NCI-H446 (cell line): ENCODE data around the gene PLEKHF1.
"Not testable (repeated sequence)": the region's sequence is repeated elsewhere in the genome, so short reads cannot be mapped to it uniquely, and the experiment has no call there.

ENCODE experiments used
- DNase-seq, 2 experiments: peaks; one replicate each; lab custom pipeline; 2025; lab: John Stamatoyannopoulos, UW

PLEKHF1 gene

DNA sequence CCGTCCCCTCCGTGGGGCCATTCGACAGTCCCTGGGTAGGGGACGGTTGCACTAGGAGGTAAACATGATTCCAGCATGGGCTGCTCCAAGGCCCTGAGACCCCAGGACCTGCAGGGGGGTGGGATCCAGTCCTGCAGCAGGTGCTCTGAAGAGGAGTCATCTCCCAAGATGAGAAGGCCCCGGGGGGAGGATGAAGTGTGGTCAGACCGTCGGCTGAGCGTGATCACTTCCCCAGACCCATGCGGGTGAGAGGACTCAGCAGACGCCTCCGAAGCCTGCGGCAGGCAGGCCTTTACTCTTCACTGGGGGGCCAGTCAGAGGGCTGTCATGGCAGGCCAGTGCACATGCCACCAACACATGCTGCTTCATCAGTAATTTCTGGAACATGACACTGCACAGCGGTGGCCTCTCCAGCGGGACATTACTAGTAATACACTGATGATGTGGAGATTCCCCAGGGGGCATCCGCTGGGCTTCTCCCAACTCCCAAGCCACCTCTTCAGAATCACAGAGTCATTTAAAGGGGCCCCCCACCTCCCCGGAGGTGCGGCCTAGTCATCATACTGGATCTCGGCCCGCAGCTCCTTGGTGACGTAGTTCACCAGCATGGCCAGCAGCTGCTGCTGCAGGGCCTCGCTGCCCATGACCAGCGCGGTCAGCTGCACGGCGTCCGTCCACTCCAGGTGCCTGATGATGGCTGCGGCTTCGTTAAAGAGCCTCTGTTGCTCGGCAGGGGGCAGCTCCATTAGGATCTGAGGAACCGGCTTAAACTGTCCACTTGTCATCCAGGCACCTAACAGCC, 37.1 kb downstream of the PLEKHF1 start:
- no peak for DNase-seq

DNA sequence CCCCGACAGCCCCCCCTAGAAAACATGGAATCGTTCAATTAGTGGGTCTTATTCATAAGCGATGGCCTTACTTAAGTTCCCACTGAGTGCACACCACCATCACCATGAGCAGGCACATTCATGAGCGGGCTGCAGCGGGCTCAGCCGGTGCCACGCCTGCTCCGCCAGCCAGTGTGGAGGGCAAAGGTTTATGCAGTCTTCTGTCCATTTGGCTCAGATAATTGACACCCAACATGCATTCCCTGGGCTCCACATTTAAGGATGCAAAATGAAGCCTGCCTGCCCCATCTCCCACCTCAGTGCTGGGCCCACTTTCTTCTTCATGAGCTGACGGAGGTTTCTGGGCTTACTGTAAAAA, 37.7 kb downstream of the PLEKHF1 start:
- no peak for DNase-seq

GRCh38 chr19:29704562-29705558, 39.6 kb downstream of the PLEKHF1 start:
- DNase-seq = no peak

DNA sequence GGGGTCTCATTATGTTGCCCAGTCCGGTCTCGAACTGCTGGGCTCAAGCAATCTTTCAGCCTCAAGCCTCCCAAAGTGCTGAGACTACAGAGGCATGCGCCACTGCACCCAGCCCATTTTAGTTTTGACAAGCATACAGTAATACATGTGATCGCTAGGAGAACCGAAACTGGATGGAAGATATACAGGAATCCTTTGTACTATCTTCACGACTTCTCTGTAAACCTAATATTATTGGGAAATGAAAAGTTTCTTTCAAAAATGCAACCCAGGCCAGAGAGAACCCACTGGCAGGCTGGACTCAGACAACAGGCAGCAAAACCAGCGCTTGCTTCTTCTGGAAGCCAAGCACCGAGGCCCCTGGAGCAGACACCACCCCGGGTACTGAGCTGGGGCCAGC, 40.4 kb downstream of the PLEKHF1 start:
- no peak for DNase-seq

GRCh38 chr19:29706635-29707034, 41.4 kb downstream of the PLEKHF1 start:
- no peak for DNase-seq

GRCh38 chr19:29708554-29709439, 43.5 kb downstream of the PLEKHF1 start:
- DNase-seq = no peak

DNA sequence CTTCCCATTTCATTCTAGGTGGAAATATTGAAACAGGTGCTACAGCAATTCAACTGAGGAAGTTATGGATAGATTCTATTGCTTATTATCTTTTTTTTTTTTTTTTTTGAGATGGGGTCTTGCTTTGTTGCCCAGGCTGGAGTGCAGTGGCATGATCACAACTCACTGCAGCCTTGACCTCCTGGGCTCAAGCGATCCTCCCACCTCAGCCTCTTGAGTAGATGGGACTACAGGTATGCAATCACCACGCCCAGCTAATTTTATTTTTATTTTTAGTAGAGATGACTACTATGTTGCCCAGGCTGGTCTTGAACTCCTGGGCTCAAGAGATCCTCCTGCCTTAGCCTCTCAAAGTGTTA, 44.2 kb downstream of the PLEKHF1 start:
- not testable (repeated sequence) for DNase-seq

- DNase-seq = no peak
Measured at GRCh38 chr19:29711584-29712132, 46.4 kb downstream of the PLEKHF1 start.

DNA sequence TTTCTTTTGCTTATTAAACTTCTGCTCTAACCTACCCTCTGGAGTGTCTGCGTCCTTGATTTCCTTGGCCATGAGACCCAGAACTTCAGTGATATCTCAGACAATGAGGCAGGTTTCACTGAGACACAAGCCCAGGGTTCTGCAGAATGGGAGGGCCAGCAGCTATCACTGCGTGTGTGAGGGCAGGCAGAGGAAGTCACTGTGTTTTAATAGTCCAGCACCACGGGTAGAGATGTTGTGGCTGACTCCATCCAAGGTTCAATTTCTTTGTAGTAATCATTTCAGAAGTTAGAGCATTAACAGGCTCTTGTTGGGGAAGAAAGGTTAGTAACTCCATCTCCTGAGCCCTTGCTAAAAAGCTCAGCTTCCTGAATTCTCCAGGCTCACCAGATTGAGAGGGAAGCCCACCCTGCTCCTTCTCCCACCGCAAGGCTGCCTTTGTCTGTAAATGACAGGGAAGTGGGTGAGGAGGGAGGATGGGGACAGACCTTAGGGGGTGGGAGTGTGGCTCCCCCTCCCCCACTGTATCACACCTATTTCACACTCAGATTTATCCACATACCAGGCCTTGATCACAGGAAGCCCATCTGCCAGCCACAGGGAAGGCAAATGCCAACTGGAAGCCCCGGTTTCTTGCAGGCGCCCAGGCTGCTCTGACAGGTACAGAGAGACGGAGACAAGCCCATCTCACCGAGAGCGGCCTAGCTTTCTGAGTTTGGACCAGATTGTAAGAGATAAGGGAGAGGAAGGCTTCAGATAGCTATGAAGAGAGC, 47.7 kb downstream of the PLEKHF1 start:
- DNase-seq = no peak

- no peak for DNase-seq
Measured at GRCh38 chr19:29714371-29714952, 49.2 kb downstream of the PLEKHF1 start.

DNA sequence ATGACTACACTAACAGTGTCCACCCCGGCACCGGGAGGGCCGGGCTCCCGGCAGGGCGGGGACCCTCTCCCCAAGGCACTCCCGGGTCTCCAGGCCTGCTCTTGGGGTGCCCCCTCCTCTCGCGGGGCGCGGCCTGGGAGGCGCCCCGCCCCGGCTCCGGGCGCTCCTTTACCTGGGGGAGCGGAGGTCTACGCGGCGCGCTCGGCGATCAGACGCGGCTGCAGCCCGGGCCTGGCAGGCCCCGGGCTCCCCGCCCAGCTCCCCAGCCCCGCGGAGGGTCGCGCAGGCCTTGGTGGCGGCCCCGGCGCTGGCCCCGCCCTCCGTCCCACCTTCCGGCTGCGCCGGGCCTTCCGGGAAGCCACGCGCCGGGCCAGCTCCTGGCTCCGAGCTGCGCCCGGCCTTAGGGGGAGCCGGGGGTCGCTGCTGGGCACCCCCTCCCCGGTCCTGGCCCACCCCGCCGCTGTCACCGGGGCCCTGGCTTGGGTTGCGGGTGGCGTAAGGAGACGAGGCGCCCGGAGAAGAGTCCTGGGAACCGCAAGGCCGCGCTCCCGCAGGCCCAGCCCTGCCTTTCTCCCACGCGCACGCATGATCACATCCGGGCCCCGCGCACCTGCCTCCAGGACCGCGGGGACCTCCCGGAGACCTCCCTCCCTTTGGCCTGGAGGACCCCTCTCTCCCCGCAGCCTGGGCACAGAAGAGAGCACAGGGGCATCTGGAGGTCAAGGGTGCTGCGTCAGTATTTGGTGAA, 49.9 kb downstream of the PLEKHF1 start, which contains the start of gene C19orf12:
Gene C19orf12, minus strand, starts transcription at position 309 of the 748 bp plus-strand sequence. CDS start 6,848 bp downstream, outside the sequence.
- DNase-seq = peak; percentile 15 to 77

DNA sequence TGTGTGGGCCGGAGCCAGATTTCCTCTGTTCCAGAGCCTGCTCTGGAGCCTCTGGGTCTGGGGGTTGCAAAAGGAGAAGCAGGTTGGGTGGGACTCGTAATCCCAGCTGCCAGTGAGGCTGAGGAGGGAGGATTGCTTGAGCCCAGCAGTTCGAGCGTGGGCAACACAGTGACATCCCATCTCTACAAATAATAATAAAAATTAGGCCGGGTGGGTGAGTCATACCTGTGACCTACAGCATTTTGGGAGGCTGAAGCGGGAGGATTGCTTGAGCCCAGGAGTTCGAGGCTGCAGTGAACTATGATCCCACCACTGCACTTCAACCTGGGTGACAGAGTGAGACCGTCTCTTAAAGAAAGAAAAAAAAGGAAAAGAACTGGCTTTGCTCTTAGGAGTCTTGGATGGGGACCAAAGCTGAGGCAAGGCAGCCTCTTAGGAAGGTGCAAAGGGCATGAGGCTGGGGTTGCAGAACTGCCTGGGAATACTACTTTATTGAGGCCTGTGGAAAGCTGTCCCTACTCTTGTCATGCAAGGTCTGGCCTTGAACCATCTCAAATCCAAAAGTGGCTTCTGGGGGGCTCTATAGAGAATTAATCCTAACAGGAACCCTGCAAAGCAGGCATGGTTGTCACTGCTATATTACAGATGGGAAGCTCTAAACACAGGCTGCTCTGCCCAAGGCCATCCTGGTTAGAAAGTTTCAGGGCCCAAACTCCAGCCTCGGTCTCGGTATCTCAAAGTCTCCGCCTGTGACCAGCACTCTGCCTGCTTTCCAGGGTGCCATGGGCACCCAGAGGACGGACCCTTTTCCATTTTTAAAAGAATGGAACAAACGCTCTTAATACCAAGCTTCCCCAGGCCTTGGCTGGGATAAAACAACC, 50.7 kb downstream of the PLEKHF1 start:
- no peak for DNase-seq

GRCh38 chr19:29717051-29717450, 51.8 kb downstream of the PLEKHF1 start:
- DNase-seq = no peak

- no peak for DNase-seq
Measured at GRCh38 chr19:29724102-29724641, 58.9 kb downstream of the PLEKHF1 start.

- no peak for DNase-seq
Measured at GRCh38 chr19:29724746-29725145, 59.5 kb downstream of the PLEKHF1 start.
